Skeletal muscle cell (primary cell): ENCODE measurements around the gene MLYCD.

ENCODE experiments used
- DNase-seq: peaks from one replicate; pipeline ENCODE4 v3.0.0-alpha.2; 2010; ENCODE audit warnings: low read depth
- H3K4me3 ChIP-seq: 2 replicates; pipeline ENCODE4 v1.5.1; 2011; ENCODE audit warnings: low read depth, mild to moderate bottlenecking, control low read depth, low read length, moderate library complexity

Gene MLYCD

GRCh38 chr16:83975590-83976260 is 76.8 kb downstream of the MLYCD start:
- no peak overlapping the region for H3K4me3 ChIP-seq
- DNase-seq = no peak
